ENCODE results near the gene UBQLNL. TPM values are rescaled to one million over a fixed set of nuclear protein-coding genes. Genes with fewer than 3 reads are reported as not detected.

The UBQLNL gene
- total and polyA plus RNA-seq, 8 donors: 0.12 to 0.92 (median 0.55) TPM; not detected in 4

DNA sequence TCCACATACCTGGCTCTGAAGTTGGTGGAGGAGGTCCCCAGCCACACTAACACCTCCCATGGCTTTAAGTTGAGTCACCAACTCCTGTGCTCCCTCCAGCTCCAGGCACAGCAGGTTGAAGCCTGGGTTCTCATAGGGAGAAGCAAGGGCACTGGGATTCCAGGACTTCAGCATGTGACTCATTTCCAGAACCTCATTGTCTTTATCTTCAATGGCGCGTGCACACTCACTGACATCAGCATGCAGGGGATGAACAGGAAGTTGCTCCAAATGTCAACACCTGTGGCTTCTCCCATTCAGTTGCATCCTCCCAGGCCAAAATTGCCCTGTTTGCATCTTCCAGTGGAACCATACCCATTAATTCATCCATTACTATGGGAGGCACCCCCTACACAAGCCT is 5.8 kb upstream of the UBQLNL start:
- no peak for DNase-seq
- H3K27me3 ChIP-seq: no peaks in the 10 kb centered on the region
- H3K4me1 ChIP-seq: no peaks in the 10 kb centered on the region
- no peaks in the 10 kb centered on the region for H3K9me3 ChIP-seq
- H3K36me3 ChIP-seq: no peaks in the 10 kb centered on the region
- 79 to 100% (median 92%) methylated on average over 2 of the region's 2 CpGs for WGBS, 5 donors
- no peak overlapping the region for H3K4me3 ChIP-seq
- TF ChIP-seq POLR2A (IDR thresholded peaks at IDR 0.05) (no peak), EP300 (IDR thresholded peaks at IDR 0.05) (no peak), POLR2AphosphoS5 (IDR thresholded peaks at IDR 0.05) (no peak)
- TF ChIP-seq, protein P1, sequence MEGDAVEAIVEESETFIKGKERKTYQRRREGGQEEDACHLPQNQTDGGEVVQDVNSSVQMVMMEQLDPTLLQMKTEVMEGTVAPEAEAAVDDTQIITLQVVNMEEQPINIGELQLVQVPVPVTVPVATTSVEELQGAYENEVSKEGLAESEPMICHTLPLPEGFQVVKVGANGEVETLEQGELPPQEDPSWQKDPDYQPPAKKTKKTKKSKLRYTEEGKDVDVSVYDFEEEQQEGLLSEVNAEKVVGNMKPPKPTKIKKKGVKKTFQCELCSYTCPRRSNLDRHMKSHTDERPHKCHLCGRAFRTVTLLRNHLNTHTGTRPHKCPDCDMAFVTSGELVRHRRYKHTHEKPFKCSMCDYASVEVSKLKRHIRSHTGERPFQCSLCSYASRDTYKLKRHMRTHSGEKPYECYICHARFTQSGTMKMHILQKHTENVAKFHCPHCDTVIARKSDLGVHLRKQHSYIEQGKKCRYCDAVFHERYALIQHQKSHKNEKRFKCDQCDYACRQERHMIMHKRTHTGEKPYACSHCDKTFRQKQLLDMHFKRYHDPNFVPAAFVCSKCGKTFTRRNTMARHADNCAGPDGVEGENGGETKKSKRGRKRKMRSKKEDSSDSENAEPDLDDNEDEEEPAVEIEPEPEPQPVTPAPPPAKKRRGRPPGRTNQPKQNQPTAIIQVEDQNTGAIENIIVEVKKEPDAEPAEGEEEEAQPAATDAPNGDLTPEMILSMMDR (IDR thresholded peaks at IDR 0.05): no peak
- intact Hi-C loops (cut with DNase I; ENCODE audit: low total_unique reads): no loop called here
- no peak overlapping the region for H3K27ac ChIP-seq

DNA sequence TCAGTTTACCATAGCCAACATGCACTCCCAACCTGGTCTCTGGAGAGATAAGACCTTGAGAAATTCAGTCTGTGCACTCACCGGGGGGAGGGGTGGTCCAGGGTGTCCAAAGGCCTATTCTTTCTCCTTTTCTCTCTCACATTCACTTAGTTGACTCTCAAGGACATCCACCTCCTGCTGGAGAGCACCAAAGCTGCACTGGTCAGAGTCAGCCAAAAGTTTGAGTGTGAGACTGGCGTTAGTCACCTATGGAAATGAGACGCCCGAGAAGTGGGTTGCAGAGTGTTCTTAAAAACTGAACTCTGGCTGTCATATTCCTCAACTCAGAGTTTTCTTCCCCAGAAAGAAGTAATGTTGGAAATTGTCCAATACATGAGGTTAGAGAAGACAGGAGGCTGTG is 5.0 kb upstream of the UBQLNL start:
- no peak overlapping the region for H3K4me3 ChIP-seq
- H3K4me1 ChIP-seq: no peaks in the 10 kb centered on the region
- no peak for TF ChIP-seq POLR2AphosphoS5 (IDR thresholded peaks at IDR 0.05)
- TF ChIP-seq POLR2A (IDR thresholded peaks at IDR 0.05): no peak
- TF ChIP-seq EP300 (IDR thresholded peaks at IDR 0.05): no peak
- TF ChIP-seq, protein P1 (IDR thresholded peaks at IDR 0.05): no peak
- H3K36me3 ChIP-seq: no peaks in the 10 kb centered on the region
- intact Hi-C loops (cut with DNase I; ENCODE audit: low total_unique reads): no loop called here
- no peaks in the 10 kb centered on the region for H3K9me3 ChIP-seq
- no peak overlapping the region for H3K27ac ChIP-seq
- no peaks in the 10 kb centered on the region for H3K27me3 ChIP-seq
- WGBS, 5 donors: 87 to 97% (median 94%) methylated on average over 4 of the region's 4 CpGs
- no peak for DNase-seq

GRCh38 chr11:5514841-5515240 is 1.7 kb downstream of the UBQLNL start:
- DNase-seq: no peak
- no peak overlapping the region for H3K4me3 ChIP-seq
- no peak overlapping the region for H3K27ac ChIP-seq
- H3K36me3 ChIP-seq: no peaks in the 10 kb centered on the region
- no peaks in the 10 kb centered on the region for H3K9me3 ChIP-seq
- no peak for TF ChIP-seq POLR2A (IDR thresholded peaks at IDR 0.05)
- no peak for TF ChIP-seq POLR2AphosphoS5 (IDR thresholded peaks at IDR 0.05)
- no peak for TF ChIP-seq EP300 (IDR thresholded peaks at IDR 0.05)
- TF ChIP-seq, protein P1 (IDR thresholded peaks at IDR 0.05): no peak
- no peaks in the 10 kb centered on the region for H3K27me3 ChIP-seq
- H3K4me1 ChIP-seq: no peaks in the 10 kb centered on the region
- intact Hi-C loops (cut with DNase I; ENCODE audit: low total_unique reads): no loop called here

DNA sequence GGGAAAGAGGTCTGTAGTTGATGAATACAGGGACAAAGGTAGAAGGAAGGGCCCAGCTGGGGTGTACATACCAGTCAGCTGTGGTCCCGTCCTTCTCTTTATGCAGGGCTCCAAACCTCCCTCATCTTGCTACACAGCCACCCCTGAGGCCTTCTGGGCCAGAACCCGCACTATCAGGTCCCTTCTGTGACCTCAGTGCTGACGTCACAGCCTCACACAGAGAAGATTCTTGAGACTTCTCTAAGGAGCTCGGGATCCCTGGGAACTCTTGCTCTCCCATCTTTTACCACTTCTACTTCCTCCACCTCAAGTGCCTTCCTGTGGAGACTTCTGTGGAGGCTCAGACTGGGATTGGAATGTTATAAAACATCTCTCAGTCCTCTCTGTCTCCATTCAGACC is 6.7 kb downstream of the UBQLNL start, which contains the start of gene UBQLN3:
Gene UBQLN3, minus strand, starts transcription at position 155 of the 400 bp plus-strand sequence. CDS start 399 bp downstream, outside the sequence.
- Histone ChIP-seq H3K4me1 (no peaks in the 10 kb centered on the region), H3K27ac (no peak within 1 kb of the TSS), H3K4me3 (no peak within 1 kb of the TSS), H3K36me3 (no peaks in the 10 kb centered on the region), H3K9me3 (no peaks in the 10 kb centered on the region), H3K27me3 (no peaks in the 10 kb centered on the region)
- TF ChIP-seq EP300 (IDR thresholded peaks at IDR 0.05) (no peak), POLR2AphosphoS5 (IDR thresholded peaks at IDR 0.05) (no peak), POLR2A (IDR thresholded peaks at IDR 0.05) (no peak)
- TF ChIP-seq, protein P1 (IDR thresholded peaks at IDR 0.05): no peak
- 69 to 79% (median 77%) methylated on average over 4 of the region's 4 CpGs for WGBS, 5 donors
- intact Hi-C loops (cut with DNase I; ENCODE audit: low total_unique reads): no loop called here
- DNase-seq: no peak
